MCF 10A (cell line): Measurements from ENCODE around the gene INPP4A. TPM values are rescaled to one million over a fixed set of nuclear protein-coding genes. Genes with fewer than 3 reads are reported as not detected.

ENCODE experiments used
- BruUV-seq: library from RNA; stranded (reverse); fragments of 400-500 nt; replicated peaks from 2 replicates; lab custom pipeline; 2021; lab: Mats Ljungman, UMichigan
- CTCF ChIA-PET: fragments of 300-600 bp; sonication (Branson Sonifier 250); formaldehyde crosslinking; extraction: SDS; loops from one replicate; lab custom pipeline; 2021; ENCODE audit warnings: antibody characterized with exemption, inconsistent platforms; lab: Yijun Ruan, JAX
- POLR2A ChIA-PET: fragments of 300-600, 350-650 bp; sonication (Branson Sonifier 250); formaldehyde crosslinking; extraction: SDS; loops from one replicate; lab custom pipeline; 2020; ENCODE audit warnings: antibody characterized with exemption, inconsistent platforms; lab: Yijun Ruan, JAX
- DNase-seq: peaks from one replicate; pipeline ENCODE4 v3.0.0-alpha.2; 2018; ENCODE audit not compliant: unreplicated experiment
- H3K27ac Mint-ChIP-seq: one replicate; pipeline ENCODE4 v1.8.0; 2022; ENCODE audit warnings: mild to moderate bottlenecking, low read depth, mixed read lengths; ENCODE audit not compliant: unreplicated experiment
- H3K27me3 Mint-ChIP-seq: one replicate; pipeline ENCODE4 v1.8.0; 2022; ENCODE audit warnings: mixed read lengths; ENCODE audit not compliant: insufficient read depth, unreplicated experiment
- H3K36me3 Mint-ChIP-seq: one replicate; pipeline ENCODE4 v1.8.0; 2022; ENCODE audit warnings: mild to moderate bottlenecking, moderate library complexity, mixed read lengths; ENCODE audit not compliant: insufficient read depth, unreplicated experiment
- H3K4me1 Mint-ChIP-seq: one replicate; pipeline ENCODE4 v1.8.0; 2022; ENCODE audit warnings: mixed read lengths; ENCODE audit not compliant: insufficient read depth, unreplicated experiment
- H3K4me3 Mint-ChIP-seq: one replicate; pipeline ENCODE4 v1.8.0; 2022; ENCODE audit warnings: mild to moderate bottlenecking, moderate library complexity, mixed read lengths; ENCODE audit not compliant: unreplicated experiment
- H3K9me3 Mint-ChIP-seq: one replicate; pipeline ENCODE4 v1.8.0; 2022; ENCODE audit warnings: mixed read lengths; ENCODE audit not compliant: unreplicated experiment
- intact Hi-C: fragments of 100-400 bp; cut with micrococcal nuclease; formaldehyde crosslinking; loops from 2 replicates; pipeline ENCODE4 v1.14.1; 2022
- total RNA-seq: library from RNA; stranded (reverse); gene quantifications from 2 replicates; pipeline ENCODE4 v1.2.3, GENCODE V29; 2022
- TF ChIP-seq, protein P1 (sequence below): fragments of 200-600 bp; IDR thresholded peaks from one replicate; pipeline ENCODE4 v1.8.0; 2022; ENCODE audit warnings: antibody characterized with exemption, mild to moderate bottlenecking; ENCODE audit not compliant: unreplicated experiment

INPP4A gene
- total RNA-seq, 1 experiment from 2014 or later, result 21.5 TPM

DNA sequence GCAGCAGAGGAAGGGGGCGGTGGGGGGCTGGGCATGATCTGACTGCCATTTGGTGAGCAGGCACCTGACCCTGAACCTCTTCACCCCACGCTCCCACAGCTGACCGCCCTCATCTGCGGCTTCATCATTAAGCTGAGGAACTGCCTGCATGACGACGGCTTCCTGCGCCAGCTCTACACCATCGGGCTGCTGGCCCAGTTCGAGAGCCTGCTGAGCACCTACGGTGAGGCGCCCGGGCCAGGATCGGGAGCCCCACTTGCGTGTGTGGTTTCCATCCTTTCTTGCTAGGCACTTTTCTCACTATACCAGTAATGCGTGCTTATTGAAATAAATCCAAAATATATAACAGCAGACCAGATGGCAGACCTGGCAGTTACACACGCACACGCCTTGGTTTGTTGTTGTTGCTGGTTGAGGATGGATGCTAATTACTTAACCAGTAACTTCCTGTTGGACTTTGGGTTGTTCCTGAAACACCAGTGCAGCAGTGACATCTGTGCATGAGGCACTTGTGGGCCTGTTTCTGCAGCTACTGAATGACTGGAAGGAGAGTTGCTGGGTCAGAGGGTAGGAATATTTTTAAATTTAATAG is 120.0 kb downstream of the INPP4A start:
- ChIA-PET POLR2A (no interaction called here), CTCF (no interaction called here)
- H3K36me3 Mint-ChIP-seq, result peaks cover 15% of the 10 kb centered on the region
- no peak for DNase-seq
- H3K4me3 Mint-ChIP-seq, result no peak overlapping the region
- H3K9me3 Mint-ChIP-seq, result no peaks in the 10 kb centered on the region
- no peaks in the 10 kb centered on the region for H3K4me1 Mint-ChIP-seq
- TF ChIP-seq, protein P1, sequence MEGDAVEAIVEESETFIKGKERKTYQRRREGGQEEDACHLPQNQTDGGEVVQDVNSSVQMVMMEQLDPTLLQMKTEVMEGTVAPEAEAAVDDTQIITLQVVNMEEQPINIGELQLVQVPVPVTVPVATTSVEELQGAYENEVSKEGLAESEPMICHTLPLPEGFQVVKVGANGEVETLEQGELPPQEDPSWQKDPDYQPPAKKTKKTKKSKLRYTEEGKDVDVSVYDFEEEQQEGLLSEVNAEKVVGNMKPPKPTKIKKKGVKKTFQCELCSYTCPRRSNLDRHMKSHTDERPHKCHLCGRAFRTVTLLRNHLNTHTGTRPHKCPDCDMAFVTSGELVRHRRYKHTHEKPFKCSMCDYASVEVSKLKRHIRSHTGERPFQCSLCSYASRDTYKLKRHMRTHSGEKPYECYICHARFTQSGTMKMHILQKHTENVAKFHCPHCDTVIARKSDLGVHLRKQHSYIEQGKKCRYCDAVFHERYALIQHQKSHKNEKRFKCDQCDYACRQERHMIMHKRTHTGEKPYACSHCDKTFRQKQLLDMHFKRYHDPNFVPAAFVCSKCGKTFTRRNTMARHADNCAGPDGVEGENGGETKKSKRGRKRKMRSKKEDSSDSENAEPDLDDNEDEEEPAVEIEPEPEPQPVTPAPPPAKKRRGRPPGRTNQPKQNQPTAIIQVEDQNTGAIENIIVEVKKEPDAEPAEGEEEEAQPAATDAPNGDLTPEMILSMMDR, result no peak
- H3K27ac Mint-ChIP-seq, result no peak overlapping the region
- no TSS peak for BruUV-seq
- H3K27me3 Mint-ChIP-seq, result no peaks in the 10 kb centered on the region
- intact Hi-C loops, result loop anchor here (5.0 kb wide), 1 partner anchor 38 kb away; no protein-coding TSS in a partner anchor

DNA sequence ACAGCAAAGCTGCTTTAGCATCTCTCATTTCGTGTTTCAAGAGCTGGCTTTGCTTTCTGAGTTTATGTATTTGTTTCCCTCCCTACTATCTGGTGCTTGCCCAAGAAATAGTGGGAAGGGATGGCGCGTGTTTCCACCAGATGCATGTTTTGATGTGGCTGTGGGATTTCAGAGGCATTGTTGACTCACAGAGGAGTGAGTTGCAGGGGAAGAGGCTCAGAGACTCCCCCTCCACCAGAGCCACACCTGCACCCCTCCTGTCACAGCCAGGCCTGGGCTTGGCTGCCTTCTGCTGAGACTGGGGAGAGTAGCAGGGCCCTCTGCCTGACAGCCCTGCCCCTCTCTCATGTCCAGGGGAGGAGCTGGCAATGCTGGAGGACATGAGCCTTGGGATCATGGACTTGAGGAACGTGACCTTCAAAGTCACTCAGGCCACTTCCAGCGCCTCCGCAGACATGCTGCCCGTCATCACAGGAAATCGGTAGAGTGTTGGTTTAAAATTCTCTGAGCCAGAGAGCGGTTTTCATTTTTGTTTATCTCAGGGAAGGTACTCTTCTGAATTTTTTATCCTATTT is 120.7 kb downstream of the INPP4A start:
- ChIA-PET POLR2A (no interaction called here), CTCF (no interaction called here)
- Mint-ChIP-seq H3K4me1 (no peaks in the 10 kb centered on the region), H3K36me3 (peaks cover 17% of the 10 kb centered on the region), H3K27ac (no peak overlapping the region), H3K4me3 (no peak overlapping the region), H3K27me3 (no peaks in the 10 kb centered on the region), H3K9me3 (no peaks in the 10 kb centered on the region)
- intact Hi-C loops, result loop anchor here (5.0 kb wide), 1 partner anchor 37 kb away; no protein-coding TSS in a partner anchor
- BruUV-seq, result no TSS peak
- no peak for DNase-seq
- TF ChIP-seq, protein P1, result no peak

DNA sequence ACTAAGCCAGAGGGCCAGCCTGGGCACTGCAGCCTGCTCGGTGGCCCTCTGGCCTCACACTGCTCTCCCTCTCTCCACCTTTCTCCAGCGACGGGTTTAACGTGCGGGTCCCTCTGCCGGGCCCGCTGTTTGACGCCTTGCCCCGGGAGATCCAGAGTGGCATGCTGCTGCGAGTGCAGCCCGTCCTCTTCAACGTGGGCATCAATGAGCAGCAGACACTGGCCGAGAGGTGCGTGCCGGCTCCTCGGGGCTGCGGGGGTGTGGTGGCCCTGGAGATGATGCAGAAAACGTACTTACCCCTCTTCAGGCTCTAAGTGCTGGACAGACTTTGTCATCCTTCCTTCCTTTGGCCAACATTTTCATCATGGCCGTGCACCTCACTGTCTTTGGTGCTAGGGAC is 121.3 kb downstream of the INPP4A start:
- BruUV-seq, result no TSS peak
- no peak for DNase-seq
- Mint-ChIP-seq H3K4me3 (no peak overlapping the region), H3K36me3 (peaks cover 23% of the 10 kb centered on the region), H3K9me3 (no peaks in the 10 kb centered on the region), H3K4me1 (no peaks in the 10 kb centered on the region), H3K27ac (no peak overlapping the region), H3K27me3 (no peaks in the 10 kb centered on the region)
- TF ChIP-seq, protein P1, result no peak
- intact Hi-C loops, result loop anchor here (5.0 kb wide), 1 partner anchor 36 kb away; no protein-coding TSS in a partner anchor
- POLR2A ChIA-PET, result no interaction called here
- CTCF ChIA-PET, result interaction anchor here (0.6 kb wide), 1 partner anchor 180 kb away, joined by 3 read pairs; no protein-coding TSS in a partner anchor

DNA sequence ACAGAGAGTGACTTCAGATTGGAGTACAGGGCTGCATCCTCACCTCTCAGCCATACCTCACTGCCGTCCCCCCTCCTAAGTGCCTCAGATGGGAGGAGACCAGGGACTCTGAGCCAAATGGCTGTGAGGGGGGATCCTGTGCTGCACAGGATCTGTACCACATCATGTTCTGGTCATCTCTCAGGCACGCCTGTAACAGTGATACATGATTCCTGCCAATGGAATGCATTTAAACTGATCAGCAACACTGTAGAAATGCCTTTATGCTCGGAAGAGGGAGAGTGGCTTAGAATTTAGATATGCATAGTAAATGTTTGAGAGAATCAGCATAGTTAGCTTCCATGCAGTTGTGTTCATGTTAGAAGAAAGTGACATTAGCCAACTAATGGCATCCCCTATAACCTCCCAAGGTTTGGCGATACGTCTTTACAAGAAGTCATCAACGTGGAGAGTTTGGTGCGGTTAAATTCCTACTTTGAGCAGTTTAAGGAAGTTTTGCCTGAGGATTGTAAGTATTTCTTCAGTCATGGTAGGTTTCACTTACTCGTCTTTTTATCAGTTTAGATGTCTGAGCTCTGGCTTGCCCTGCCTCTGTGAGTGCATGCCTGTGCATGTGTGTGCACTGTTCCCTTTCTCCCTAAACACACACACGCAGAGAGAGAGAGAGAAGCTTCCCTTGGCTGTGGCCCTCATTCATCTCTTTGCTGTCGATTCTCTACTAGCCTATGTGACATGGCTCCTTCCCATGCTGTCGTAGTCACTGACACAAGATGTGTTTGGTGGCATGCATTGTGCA is 123.7 kb downstream of the INPP4A start:
- Mint-ChIP-seq H3K36me3 (peaks cover 19% of the 10 kb centered on the region), H3K4me1 (no peaks in the 10 kb centered on the region), H3K27ac (no peak overlapping the region), H3K4me3 (no peak overlapping the region), H3K9me3 (no peaks in the 10 kb centered on the region), H3K27me3 (no peaks in the 10 kb centered on the region)
- ChIA-PET CTCF (interaction anchor here (0.6 to 1.4 kb wide), 12 partner anchors 8 to 398 kb away, joined by 3 to 6 read pairs (median 4); no protein-coding TSS in a partner anchor), POLR2A (no interaction called here)
- intact Hi-C loops, result loop anchor here (5.0 kb wide), 1 partner anchor 34 kb away; no protein-coding TSS in a partner anchor
- TF ChIP-seq, protein P1, result no peak
- no TSS peak for BruUV-seq
- no peak for DNase-seq
